Osteoblast (primary cell): ENCODE measurements around the gene SCP2. TPM values are rescaled to one million over a fixed set of nuclear protein-coding genes. Genes with fewer than 3 reads are reported as not detected.

Experiments
- small RNA-seq: library from RNA; depleted of rRNA; stranded (forward); fragments of <200 nt; gene quantifications from one replicate; pipeline ENCODE3, GENCODE V24; 2012
- total RNA-seq: library from RNA; depleted of rRNA; stranded (reverse); fragments of >200 nt; gene quantifications from 2 replicates; pipeline ENCODE4 v1.2.3, GENCODE V29; 2012

The SCP2 gene
- total RNA-seq, 1 donor = 171 TPM

Small RNA genes within 50 kb of the gene (small RNA-seq; reads per million reads assigned to genes)
- gene AC099677.1 = not detected
- not detected for gene AC099677.2
- not detected for gene HIGD1AP11
- gene MIR1273F = not detected
- not detected for gene MIR1273G
- not detected for gene MIR5095

Other genes starting within 250 kb of the SCP2 start
- 14.7 and 14.8 TPM in 2 replicates for gene COA7, start 228.9 kb upstream of the SCP2 start, total RNA-seq
- 60.8 and 66.6 TPM in 2 replicates for gene ZYG11B, start 200.8 kb upstream of the SCP2 start, total RNA-seq
- under 0.01 TPM in 2 replicates for gene ZYG11A, start 84.5 kb upstream of the SCP2 start, total RNA-seq
- gene ECHDC2, start 5.5 kb upstream of the SCP2 start, total RNA-seq = 48.5 and 50.4 TPM in 2 replicates
- gene PODN, start 134.9 kb downstream of the SCP2 start, total RNA-seq = 43.3 and 52.8 TPM in 2 replicates
- under 0.01 and 0.36 TPM in 2 replicates for gene SLC1A7, start 215.4 kb downstream of the SCP2 start, total RNA-seq